ENCODE data around the gene MYEF2.

The MYEF2 gene

DNA sequence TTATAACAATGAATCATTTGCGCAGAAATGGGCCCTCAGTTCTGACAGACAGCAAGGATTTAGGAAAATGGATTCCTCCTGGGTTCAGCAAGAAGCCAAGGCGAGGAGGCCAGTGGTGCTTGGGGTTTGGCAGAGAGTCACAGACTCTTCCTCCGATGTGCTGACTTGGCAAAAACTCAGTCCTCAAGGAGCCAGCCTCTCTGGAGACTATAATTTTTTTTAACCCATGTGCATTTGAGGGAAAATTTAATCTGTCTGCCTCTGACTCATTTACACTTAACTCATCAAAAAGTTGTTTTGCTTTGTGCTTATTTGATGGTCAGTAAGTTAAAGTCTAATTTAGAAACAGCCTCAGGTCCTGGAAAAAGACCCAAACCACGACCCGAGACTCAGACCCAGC is 91.5 kb downstream of the MYEF2 start:
- DNase-seq (ENCODE audit: low read depth in 2 of 2) = no peak

DNA sequence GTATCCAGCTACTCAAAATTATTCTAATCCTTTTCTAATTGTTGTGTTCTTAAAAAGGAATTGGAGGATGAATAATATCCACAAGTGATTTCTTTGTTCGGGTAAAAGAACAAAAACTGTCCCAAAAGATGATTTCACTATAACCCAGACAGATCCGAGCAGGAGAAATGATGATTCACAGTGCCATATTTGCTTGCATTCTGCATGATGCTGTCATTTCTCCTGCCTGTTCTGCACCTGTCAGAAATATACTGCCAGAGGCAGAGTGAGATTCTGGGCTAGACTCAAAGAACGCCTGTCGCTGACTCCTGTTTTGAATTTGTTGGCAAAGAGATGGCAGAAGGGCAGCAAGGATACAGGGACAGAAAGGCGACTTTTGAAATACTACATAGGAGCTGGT is 92.0 kb downstream of the MYEF2 start:
- no peak for DNase-seq (ENCODE audit: low read depth in 2 of 2)

DNA sequence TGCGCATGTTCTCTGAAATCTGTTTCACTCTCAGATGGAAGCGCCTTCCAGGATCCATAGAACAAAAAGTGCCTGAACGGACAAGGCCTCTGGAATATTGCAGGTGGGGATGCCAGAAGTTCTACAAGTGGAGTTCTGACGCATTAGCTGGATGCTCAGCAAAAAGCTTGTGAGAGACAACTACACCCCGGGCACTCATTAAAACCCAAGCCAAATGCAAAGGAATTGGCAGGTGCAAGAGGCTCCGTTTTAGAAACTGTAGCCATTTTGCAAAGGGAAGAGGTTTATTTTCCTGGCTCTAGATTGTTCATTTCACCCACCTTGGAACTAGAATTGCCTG is 92.5 kb downstream of the MYEF2 start:
- DNase-seq (ENCODE audit: low read depth in 2 of 2) = no peak

GRCh38 chr15:48084759-48085590 is 93.1 kb downstream of the MYEF2 start:
- no peak for DNase-seq (ENCODE audit: low read depth in 2 of 2)
